Kidney epithelial cell (primary cell): ENCODE measurements around the gene KYAT1. TPM values are rescaled to one million over a fixed set of nuclear protein-coding genes. Genes with fewer than 3 reads are reported as not detected.

Source experiments
- DNase-seq: peaks from one replicate; pipeline ENCODE4 v3.0.0-alpha.2; 2010; ENCODE audit warnings: low read depth
- H3K27me3 ChIP-seq: 2 replicates; pipeline ENCODE4 v1.6.0; 2011; ENCODE audit warnings: low read length; ENCODE audit not compliant: control insufficient read depth, insufficient read depth
- H3K36me3 ChIP-seq: 2 replicates; pipeline ENCODE4 v1.5.1; 2011; ENCODE audit warnings: low read length; ENCODE audit not compliant: control insufficient read depth, insufficient read depth
- H3K4me3 ChIP-seq: 2 replicates; pipeline ENCODE4 v1.5.1; 2011; ENCODE audit warnings: low read depth, mild to moderate bottlenecking, control low read depth, low read length
- total RNA-seq: library from RNA; depleted of rRNA; stranded (reverse); fragments of >200 nt; gene quantifications from 2 replicates; pipeline ENCODE4 v1.2.3, GENCODE V29; 2015
- TF ChIP-seq, protein P1 (sequence below): IDR thresholded peaks from 2 replicates; pipeline ENCODE4 v1.5.1; 2011; ENCODE audit warnings: mild to moderate bottlenecking, moderate library complexity, low read length, control low read depth, inconsistent platforms; ENCODE audit not compliant: insufficient read depth, poor library complexity, severe bottlenecking

Gene KYAT1
- total RNA-seq, 1 donor from 2014 or later: 6.8 TPM

DNA sequence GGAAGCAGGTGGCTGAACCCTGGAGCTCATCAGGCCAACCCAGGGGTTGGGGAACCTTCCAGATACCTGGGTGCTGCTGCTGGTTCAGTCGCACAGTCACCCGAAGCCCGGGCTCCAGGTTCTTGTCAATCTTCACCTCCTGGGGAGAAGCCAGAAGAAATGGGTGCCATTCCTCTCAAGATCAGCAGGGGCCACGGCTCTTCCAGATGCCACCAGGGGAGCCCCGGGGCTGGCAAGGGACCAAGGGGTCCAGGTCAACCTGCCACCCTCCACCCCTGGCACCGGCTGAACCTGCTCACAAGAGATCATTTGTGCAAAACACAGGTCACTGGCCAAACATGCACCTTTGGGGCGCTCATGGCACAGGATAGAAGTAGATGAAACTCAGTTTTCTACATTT is 56.8 kb downstream of the KYAT1 start:
- no peak for DNase-seq
- H3K4me3 ChIP-seq: no peak overlapping the region
- H3K27me3 ChIP-seq: no peaks in the 10 kb centered on the region
- TF ChIP-seq, protein P1, sequence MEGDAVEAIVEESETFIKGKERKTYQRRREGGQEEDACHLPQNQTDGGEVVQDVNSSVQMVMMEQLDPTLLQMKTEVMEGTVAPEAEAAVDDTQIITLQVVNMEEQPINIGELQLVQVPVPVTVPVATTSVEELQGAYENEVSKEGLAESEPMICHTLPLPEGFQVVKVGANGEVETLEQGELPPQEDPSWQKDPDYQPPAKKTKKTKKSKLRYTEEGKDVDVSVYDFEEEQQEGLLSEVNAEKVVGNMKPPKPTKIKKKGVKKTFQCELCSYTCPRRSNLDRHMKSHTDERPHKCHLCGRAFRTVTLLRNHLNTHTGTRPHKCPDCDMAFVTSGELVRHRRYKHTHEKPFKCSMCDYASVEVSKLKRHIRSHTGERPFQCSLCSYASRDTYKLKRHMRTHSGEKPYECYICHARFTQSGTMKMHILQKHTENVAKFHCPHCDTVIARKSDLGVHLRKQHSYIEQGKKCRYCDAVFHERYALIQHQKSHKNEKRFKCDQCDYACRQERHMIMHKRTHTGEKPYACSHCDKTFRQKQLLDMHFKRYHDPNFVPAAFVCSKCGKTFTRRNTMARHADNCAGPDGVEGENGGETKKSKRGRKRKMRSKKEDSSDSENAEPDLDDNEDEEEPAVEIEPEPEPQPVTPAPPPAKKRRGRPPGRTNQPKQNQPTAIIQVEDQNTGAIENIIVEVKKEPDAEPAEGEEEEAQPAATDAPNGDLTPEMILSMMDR: no peak
- peaks cover 2% of the 10 kb centered on the region for H3K36me3 ChIP-seq

DNA sequence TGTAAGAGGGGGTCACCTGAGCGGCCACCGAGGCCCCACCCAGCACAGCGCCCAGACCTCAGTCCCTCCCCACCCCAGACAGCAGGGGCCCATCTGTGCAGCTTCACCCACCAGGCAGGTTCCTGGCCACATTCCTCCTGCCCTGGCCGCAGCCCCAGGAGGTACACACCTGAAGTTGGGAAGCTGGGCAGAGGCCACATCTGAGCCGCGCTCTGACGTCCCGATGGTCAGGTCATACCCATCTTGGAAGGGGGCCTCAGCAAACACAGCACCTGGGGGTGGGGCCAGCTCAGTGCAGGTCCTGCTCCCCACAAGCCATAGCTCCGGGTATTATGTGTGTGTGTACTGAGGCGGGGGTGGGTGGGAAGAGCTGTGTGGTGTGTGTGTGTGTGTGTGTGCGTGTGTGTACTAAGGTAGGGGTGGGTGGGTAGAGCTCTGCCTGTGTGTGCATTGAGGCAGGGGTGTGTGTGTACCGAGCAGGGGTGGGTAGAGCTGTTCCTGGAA is 57.8 kb downstream of the KYAT1 start:
- no peak for DNase-seq
- no peak overlapping the region for H3K4me3 ChIP-seq
- H3K27me3 ChIP-seq: no peaks in the 10 kb centered on the region
- TF ChIP-seq, protein P1: no peak
- H3K36me3 ChIP-seq: peaks cover 2% of the 10 kb centered on the region

DNA sequence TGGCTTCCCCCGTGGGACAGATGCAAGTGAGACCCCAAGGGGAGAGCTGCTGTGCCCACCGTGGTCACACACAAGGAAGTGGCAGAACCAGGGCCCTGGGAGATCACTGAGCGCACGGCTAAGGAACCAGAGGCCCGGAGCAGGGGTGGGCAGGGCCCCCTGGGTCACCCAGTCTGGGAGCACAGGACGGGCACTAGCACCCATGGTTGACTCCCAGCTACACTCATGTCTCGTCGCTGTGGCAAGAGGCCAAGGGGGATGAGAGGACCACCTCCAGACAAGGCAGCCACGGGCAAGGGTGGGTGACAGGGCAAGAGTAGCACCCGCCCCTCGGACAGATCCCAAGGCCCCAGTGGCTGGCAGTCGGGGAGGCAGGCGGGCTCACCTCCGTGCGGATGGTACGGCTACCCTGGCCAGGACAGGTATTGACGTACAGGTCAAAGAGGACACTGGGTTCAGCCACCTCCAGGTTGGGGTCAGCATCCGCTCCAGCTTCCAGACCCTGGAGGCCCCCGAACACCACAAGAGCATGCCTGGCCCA is 58.3 kb downstream of the KYAT1 start:
- no peak for DNase-seq
- TF ChIP-seq, protein P1: no peak
- no peaks in the 10 kb centered on the region for H3K27me3 ChIP-seq
- no peak overlapping the region for H3K4me3 ChIP-seq
- H3K36me3 ChIP-seq: peaks cover 2% of the 10 kb centered on the region

DNA sequence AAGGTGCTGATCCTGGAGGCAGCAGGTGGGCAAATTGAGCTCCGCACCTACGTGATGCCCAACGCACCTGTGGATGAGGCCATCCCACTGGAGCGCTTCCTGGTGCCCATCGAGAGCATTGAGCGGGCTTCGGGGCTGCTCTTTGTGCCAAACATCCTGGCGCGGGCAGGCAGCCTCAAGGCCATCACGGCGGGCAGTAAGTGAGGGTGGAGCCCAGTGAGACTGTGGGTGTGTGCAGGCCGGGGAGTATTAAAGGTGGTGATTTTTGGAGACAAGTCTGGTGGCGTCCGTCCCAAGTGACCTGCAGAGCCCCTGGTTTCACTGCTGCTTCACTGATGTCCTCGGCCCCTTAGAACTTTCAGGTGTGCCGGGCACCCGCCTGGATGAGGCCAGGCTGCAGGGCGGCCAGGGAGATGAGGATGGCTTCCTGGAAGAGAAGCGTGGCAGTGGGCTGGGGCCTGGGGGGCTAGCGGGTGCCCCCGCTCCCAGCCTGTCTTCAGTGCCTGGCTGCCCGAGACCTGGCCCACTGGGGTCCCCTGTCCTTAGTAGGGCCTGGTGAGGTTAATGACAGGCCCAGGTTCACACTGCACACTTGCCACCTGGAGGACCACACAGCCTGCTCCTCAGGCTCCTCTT is 59.2 kb downstream of the KYAT1 start:
- no peak for DNase-seq
- Histone ChIP-seq H3K36me3 (peaks cover 2% of the 10 kb centered on the region), H3K27me3 (no peaks in the 10 kb centered on the region), H3K4me3 (no peak overlapping the region)
- TF ChIP-seq, protein P1: no peak

DNA sequence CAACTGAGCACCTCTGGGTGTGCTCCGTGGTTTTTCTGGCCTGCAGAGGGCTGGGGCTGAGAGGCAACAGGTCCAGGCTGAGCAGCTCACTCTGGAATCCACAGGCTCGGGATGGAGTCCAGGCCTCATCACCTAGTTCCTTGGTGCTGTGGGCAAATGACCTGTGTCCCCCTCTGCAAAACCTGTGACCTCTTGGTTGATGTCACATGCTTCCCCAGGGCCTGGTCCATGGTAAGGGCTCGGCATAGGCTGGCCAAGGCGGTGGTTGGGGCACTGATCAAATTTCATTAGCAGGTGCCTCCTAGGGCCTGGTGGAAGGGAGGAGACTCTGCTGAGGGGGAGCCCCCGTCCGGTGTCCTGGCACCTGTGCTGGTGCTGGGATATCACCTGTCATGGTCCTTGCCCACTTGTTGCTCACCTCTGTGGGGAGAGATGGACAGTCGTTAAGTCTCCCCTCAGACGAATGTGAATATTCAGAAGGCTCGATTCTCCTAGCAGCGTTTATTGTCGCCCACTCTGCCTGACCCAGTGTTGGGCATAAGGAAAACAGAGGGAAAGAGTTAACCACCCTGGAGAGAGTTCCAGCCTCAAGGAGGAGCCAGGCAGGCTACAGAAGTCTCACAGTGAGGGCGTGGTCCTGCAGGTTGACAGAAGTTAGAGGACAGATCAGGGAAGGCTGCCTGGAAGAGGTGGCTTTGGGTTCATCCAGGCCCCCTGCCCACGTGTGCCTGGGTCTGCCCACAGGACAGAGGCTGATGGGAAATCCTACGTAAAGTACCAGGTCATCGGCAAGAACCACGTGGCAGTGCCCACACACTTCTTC is 60.0 kb downstream of the KYAT1 start:
- H3K4me3 ChIP-seq: no peak overlapping the region
- no peaks in the 10 kb centered on the region for H3K27me3 ChIP-seq
- TF ChIP-seq, protein P1: no peak
- no peak for DNase-seq
- H3K36me3 ChIP-seq: peaks cover 1% of the 10 kb centered on the region
